Lower lobe of right lung (tissue), 2 donors: Measurements from ENCODE around the gene ACSL3. TPM values are rescaled to one million over a fixed set of nuclear protein-coding genes. Genes with fewer than 3 reads are reported as not detected.

ENCODE experiments used
- ATAC-seq, 2 donors: fragments of 200-7000 bp; cut with Tn5 transposase; one replicate each; pipeline ENCODE4 v1.9.1; 2020 to 2022; ENCODE audit warnings: mild to moderate bottlenecking in 2 of 2, moderate library complexity in 2 of 2
- DNase-seq: peaks from one replicate; pipeline ENCODE4 v3.0.0-alpha.2; 2020
- H3K27ac ChIP-seq: fragments of 200-600 bp; one replicate; pipeline ENCODE4 v1.8.0; 2022
- H3K27me3 ChIP-seq: fragments of 200-600 bp; one replicate; pipeline ENCODE4 v1.8.0; 2022; ENCODE audit warnings: low read depth
- H3K36me3 ChIP-seq: fragments of 200-600 bp; one replicate; pipeline ENCODE4 v1.8.0; 2022; ENCODE audit warnings: mild to moderate bottlenecking
- H3K4me1 ChIP-seq: fragments of 200-600 bp; one replicate; pipeline ENCODE4 v1.8.0; 2022
- H3K4me3 ChIP-seq: fragments of 200-600 bp; one replicate; pipeline ENCODE4 v1.8.0; 2022; ENCODE audit warnings: mild to moderate bottlenecking
- H3K9me3 ChIP-seq: fragments of 200-600 bp; one replicate; pipeline ENCODE4 v1.8.0; 2022
- intact Hi-C: fragments of 100-400 bp; cut with DNase I; formaldehyde crosslinking; loops from one replicate; pipeline ENCODE4 v1.11.0; 2022
- total RNA-seq: library from RNA; stranded (reverse); fragmentation: NEBNext Ultra II Directional; extraction: Animal tissue kit (Norgen Biotek cat#: 25700); gene quantifications from one replicate; pipeline ENCODE4 v1.2.1, GENCODE V29; 2021
- TF ChIP-seq, protein P1 (sequence below): fragments of 200-600 bp; IDR thresholded peaks from one replicate; pipeline ENCODE4 v1.8.0; 2022; ENCODE audit warnings: antibody characterized with exemption, mild to moderate bottlenecking
- donor health status: DM: no; HTN: yes; CAD: no; lungs with severe emphysema.

ACSL3 gene
- total RNA-seq, 1 donor from 2014 or later: 74.2 TPM

DNA sequence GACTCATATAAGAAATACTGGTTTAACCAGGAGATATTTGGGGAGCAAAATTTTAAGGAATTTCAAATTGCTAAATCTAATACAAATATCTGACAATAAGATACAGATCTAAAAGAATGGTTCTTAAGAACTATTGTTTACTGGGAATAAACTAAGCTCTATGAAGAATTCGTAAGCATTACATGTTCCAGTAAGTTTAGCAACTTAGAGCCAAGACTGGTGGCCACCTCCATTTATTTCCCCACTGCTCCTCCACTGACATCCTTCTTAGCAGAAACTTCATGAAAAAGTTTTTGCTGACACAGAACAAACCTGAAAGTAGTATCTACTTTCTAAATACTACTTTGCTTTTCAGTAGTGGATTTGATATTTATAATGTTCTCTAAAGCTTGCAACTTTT is 83.0 kb downstream of the ACSL3 start:
- H3K27me3 ChIP-seq: no peaks in the 10 kb centered on the region
- H3K9me3 ChIP-seq: peaks cover 3% of the 10 kb centered on the region
- H3K27ac ChIP-seq: no peak overlapping the region
- intact Hi-C loops: no loop called here
- H3K36me3 ChIP-seq: peaks cover 21% of the 10 kb centered on the region
- no peak overlapping the region for H3K4me3 ChIP-seq
- TF ChIP-seq, protein P1, sequence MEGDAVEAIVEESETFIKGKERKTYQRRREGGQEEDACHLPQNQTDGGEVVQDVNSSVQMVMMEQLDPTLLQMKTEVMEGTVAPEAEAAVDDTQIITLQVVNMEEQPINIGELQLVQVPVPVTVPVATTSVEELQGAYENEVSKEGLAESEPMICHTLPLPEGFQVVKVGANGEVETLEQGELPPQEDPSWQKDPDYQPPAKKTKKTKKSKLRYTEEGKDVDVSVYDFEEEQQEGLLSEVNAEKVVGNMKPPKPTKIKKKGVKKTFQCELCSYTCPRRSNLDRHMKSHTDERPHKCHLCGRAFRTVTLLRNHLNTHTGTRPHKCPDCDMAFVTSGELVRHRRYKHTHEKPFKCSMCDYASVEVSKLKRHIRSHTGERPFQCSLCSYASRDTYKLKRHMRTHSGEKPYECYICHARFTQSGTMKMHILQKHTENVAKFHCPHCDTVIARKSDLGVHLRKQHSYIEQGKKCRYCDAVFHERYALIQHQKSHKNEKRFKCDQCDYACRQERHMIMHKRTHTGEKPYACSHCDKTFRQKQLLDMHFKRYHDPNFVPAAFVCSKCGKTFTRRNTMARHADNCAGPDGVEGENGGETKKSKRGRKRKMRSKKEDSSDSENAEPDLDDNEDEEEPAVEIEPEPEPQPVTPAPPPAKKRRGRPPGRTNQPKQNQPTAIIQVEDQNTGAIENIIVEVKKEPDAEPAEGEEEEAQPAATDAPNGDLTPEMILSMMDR: no peak
- ATAC-seq (no peak), DNase-seq (no peak)
- H3K4me1 ChIP-seq: no peaks in the 10 kb centered on the region

DNA sequence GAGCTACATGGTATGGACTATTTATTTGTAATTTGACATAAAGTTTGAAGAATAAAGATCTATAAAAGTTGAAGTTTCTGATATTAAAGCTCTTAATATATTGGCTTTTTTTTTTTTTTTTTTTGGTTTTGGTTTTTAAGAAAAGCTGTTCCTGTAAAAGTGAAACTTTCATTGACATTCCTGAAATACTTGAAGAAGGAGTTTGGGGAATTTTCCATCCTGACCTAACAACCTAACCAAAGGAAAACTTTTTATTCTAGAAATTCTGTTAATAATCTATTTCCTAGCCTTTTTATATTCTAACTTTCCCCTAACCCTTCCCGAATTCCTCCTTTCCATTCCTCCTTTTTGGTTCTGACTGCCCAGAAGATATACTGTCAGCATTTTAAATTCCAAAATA is 83.7 kb downstream of the ACSL3 start:
- ATAC-seq (no peak), DNase-seq (no peak)
- H3K36me3 ChIP-seq: peaks cover 19% of the 10 kb centered on the region
- H3K4me3 ChIP-seq: no peak overlapping the region
- intact Hi-C loops: no loop called here
- H3K27ac ChIP-seq: no peak overlapping the region
- no peaks in the 10 kb centered on the region for H3K4me1 ChIP-seq
- no peaks in the 10 kb centered on the region for H3K9me3 ChIP-seq
- no peaks in the 10 kb centered on the region for H3K27me3 ChIP-seq
- TF ChIP-seq, protein P1: no peak

DNA sequence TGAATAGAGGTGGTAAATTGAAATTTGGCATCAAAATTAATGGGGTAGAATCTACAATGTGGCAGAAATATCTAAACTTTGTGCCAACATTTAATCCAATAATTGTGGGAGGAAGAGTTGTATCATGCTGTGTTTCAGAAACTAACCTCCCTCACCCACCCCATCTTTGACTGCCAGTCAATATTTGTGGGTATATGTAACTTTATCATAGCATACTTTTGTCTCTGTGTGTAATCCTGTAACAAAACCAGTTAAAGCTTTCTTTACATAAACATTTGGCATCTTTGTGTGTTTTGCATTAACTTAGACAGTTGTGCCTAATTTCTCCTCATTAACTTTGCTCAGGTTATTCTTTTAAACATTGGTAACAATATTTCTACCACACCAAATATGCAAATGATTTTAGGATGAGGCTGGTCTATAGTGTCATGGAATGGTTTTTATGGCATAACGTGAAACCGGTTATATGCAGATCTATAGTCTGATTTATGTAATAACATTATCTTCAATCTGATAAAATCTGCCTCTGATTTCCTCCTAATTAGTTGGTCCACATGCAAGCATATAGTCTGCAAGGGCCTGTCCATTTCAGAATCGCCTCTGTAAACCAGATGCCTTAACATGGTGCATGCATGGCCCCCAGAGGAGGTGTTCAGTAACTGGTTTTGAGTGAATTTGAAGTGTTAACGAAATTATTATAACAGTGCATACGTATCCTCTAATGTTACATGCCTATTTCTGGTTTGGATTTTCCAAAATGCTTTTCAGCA is 84.3 kb downstream of the ACSL3 start:
- TF ChIP-seq, protein P1: no peak
- no peak for ATAC-seq
- H3K9me3 ChIP-seq: no peaks in the 10 kb centered on the region
- H3K27me3 ChIP-seq: no peaks in the 10 kb centered on the region
- no peaks in the 10 kb centered on the region for H3K4me1 ChIP-seq
- intact Hi-C loops: no loop called here
- no peak overlapping the region for H3K4me3 ChIP-seq
- peaks cover 16% of the 10 kb centered on the region for H3K36me3 ChIP-seq
- DNase-seq: no peak
- H3K27ac ChIP-seq: no peak overlapping the region

DNA sequence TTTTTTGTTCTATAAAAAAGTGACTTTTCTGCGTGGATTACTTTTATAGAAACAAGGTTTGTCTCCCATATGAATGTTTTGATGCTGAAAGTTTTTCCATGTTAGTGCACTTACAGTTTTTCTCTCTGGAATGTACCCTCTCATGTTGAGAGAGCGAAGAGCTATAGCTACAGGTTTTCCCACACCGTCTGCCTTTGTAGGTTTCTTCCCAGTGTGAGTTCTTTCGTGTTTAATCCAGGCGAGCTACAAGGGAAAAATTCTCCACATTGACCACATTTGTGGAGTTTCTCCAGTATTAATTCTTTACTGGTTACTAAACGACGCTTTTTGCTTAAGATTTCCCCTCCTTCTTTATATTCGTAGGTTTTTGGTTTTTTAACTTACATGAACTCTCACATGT is 85.1 kb downstream of the ACSL3 start:
- Histone ChIP-seq H3K36me3 (peaks cover 9% of the 10 kb centered on the region), H3K27me3 (no peaks in the 10 kb centered on the region), H3K27ac (no peak overlapping the region), H3K4me1 (no peaks in the 10 kb centered on the region), H3K4me3 (no peak overlapping the region), H3K9me3 (no peaks in the 10 kb centered on the region)
- no peak for ATAC-seq
- intact Hi-C loops: no loop called here
- DNase-seq: no peak
- TF ChIP-seq, protein P1: no peak

DNA sequence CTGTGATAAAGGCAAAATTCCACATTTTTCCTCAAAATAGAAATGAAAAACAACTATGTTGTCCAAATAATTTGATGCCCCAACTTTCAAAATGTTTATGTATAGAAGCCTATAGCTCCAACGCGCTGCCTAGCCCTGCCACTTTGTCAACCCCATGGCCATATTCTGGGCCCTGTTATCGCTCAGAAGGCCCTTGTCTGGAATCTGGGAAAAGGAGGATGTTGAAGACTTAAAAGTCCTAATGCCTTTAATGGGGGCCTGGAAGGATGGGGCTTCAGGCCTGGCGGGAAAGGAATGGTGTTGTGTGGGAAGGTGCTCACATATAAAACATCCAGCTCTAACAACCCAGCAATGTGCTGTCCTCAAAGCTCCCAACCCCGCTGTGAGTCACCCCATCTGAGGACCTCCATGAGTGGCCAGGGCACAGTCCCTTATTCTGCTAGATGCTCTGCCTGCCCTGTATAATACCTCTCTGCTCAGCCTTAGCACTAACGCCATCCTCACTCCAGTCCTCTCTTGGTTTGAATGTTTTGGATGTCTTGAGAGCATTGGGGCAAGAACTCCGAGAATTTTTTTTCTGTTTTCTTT is 86.0 kb downstream of the ACSL3 start:
- H3K36me3 ChIP-seq: peaks cover under 1% of the 10 kb centered on the region
- peak; percentile 34 to 56 for ATAC-seq
- no peak overlapping the region for H3K4me3 ChIP-seq
- H3K27ac ChIP-seq: no peak overlapping the region
- no peak for DNase-seq
- TF ChIP-seq, protein P1: no peak
- no peaks in the 10 kb centered on the region for H3K9me3 ChIP-seq
- no peaks in the 10 kb centered on the region for H3K27me3 ChIP-seq
- intact Hi-C loops: no loop called here
- no peaks in the 10 kb centered on the region for H3K4me1 ChIP-seq
